Activated CD8-positive, alpha-beta memory T cell treated with anti-CD3 and anti-CD28 coated beads for 24 hours (primary cell): ENCODE results near the gene SPOCK1.

Experiments
- DNase-seq: peaks from one replicate; pipeline ENCODE4 v3.0.0-alpha.2; 2020

The SPOCK1 gene

GRCh38 chr5:137290373-137290772, 208.8 kb downstream of the SPOCK1 start:
- no peak for DNase-seq

GRCh38 chr5:137289856-137290255, 209.3 kb downstream of the SPOCK1 start:
- DNase-seq: no peak

- no peak for DNase-seq
Observed at GRCh38 chr5:137287569-137287968, 211.6 kb downstream of the SPOCK1 start.

- no peak for DNase-seq
Observed at GRCh38 chr5:137286025-137286610, 213.0 kb downstream of the SPOCK1 start.

- DNase-seq: no peak
Observed at GRCh38 chr5:137283801-137284200, 215.3 kb downstream of the SPOCK1 start.

GRCh38 chr5:137282216-137282615, 216.9 kb downstream of the SPOCK1 start:
- no peak for DNase-seq

- no peak for DNase-seq
Observed at GRCh38 chr5:137281201-137281600, 217.9 kb downstream of the SPOCK1 start.

GRCh38 chr5:137280656-137281055, 218.5 kb downstream of the SPOCK1 start:
- DNase-seq: no peak

GRCh38 chr5:137279521-137280231, 219.4 kb downstream of the SPOCK1 start:
- no peak for DNase-seq

GRCh38 chr5:137278476-137278875, 220.7 kb downstream of the SPOCK1 start:
- no peak for DNase-seq

- DNase-seq: no peak
Observed at GRCh38 chr5:137275083-137275482, 224.0 kb downstream of the SPOCK1 start.

GRCh38 chr5:137273511-137273910, 225.6 kb downstream of the SPOCK1 start:
- DNase-seq: no peak

GRCh38 chr5:137272831-137273230, 226.3 kb downstream of the SPOCK1 start:
- DNase-seq: no peak

GRCh38 chr5:137269946-137270345, 229.2 kb downstream of the SPOCK1 start:
- DNase-seq: no peak

- no peak for DNase-seq
Observed at GRCh38 chr5:137269274-137269673, 229.9 kb downstream of the SPOCK1 start.

- no peak for DNase-seq
Observed at GRCh38 chr5:137268646-137269045, 230.5 kb downstream of the SPOCK1 start.

- DNase-seq: no peak
Observed at GRCh38 chr5:137266186-137266585, 232.9 kb downstream of the SPOCK1 start.

GRCh38 chr5:137265457-137265856, 233.7 kb downstream of the SPOCK1 start:
- DNase-seq: no peak

GRCh38 chr5:137264573-137264972, 234.6 kb downstream of the SPOCK1 start:
- no peak for DNase-seq

GRCh38 chr5:137264041-137264440, 235.1 kb downstream of the SPOCK1 start:
- DNase-seq: no peak

GRCh38 chr5:137263371-137264005, 235.6 kb downstream of the SPOCK1 start:
- DNase-seq: no peak

- DNase-seq: no peak
Observed at GRCh38 chr5:137262818-137263217, 236.3 kb downstream of the SPOCK1 start.

- DNase-seq: no peak
Observed at GRCh38 chr5:137260820-137261695, 238.1 kb downstream of the SPOCK1 start.
